Measurements from ENCODE around the gene IPO4.

IPO4 gene

GRCh38 chr14:24172261-24172860 is 16.3 kb downstream of the IPO4 start:
- no peak for DNase-seq

- peak; percentile 99 for DNase-seq
Measured at GRCh38 chr14:24171422-24172260, 17.0 kb downstream of the IPO4 start, which contains the start of gene REC8. TSS of gene REC8 (plus strand) at chr14:24172080. CDS start at chr14:24172553, 473 bp downstream.

- DNase-seq: no peak
Measured at GRCh38 chr14:24167469-24168114, 21.0 kb downstream of the IPO4 start.

GRCh38 chr14:24165785-24166184 is 22.8 kb downstream of the IPO4 start:
- DNase-seq: no peak

GRCh38 chr14:24164518-24164991 is 24.1 kb downstream of the IPO4 start:
- no peak for DNase-seq

- DNase-seq: no peak
Measured at GRCh38 chr14:24162093-24162492, 26.5 kb downstream of the IPO4 start.

- peak; percentile 98 for DNase-seq
Measured at GRCh38 chr14:24160850-24161804, 27.5 kb downstream of the IPO4 start, which contains the start of gene IRF9. TSS of gene IRF9 (plus strand) at chr14:24161265. CDS start at chr14:24162145, 880 bp downstream.

- no peak for DNase-seq
Measured at GRCh38 chr14:24160499-24160849, 28.1 kb downstream of the IPO4 start.

- no peak for DNase-seq
Measured at GRCh38 chr14:24159777-24160498, 28.7 kb downstream of the IPO4 start.

- no peak for DNase-seq
Measured at GRCh38 chr14:24157331-24157730, 31.3 kb downstream of the IPO4 start.

GRCh38 chr14:24156840-24157239 is 31.8 kb downstream of the IPO4 start:
- no peak for DNase-seq

GRCh38 chr14:24155100-24155499 is 33.5 kb downstream of the IPO4 start:
- DNase-seq: no peak

- DNase-seq: no peak
Measured at GRCh38 chr14:24151404-24152080, 37.1 kb downstream of the IPO4 start.

- DNase-seq: no peak
Measured at GRCh38 chr14:24150993-24151392, 37.6 kb downstream of the IPO4 start.

- no peak for DNase-seq
Measured at GRCh38 chr14:24150567-24150966, 38.0 kb downstream of the IPO4 start.

- DNase-seq: no peak
Measured at GRCh38 chr14:24150061-24150460, 38.6 kb downstream of the IPO4 start.

GRCh38 chr14:24149302-24149969 is 39.2 kb downstream of the IPO4 start:
- DNase-seq: no peak

- DNase-seq: no peak
Measured at GRCh38 chr14:24147761-24148428, 40.7 kb downstream of the IPO4 start.

GRCh38 chr14:24146978-24147760 is 41.4 kb downstream of the IPO4 start, which contains the start of gene RNF31:
TSS of gene RNF31 (plus strand) at chr14:24147498. CDS start at chr14:24147699, 201 bp downstream.
- DNase-seq: peak; percentile 99

Measured in eye (tissue), 1 donor.